T1000 (cell line): ENCODE measurements around the gene ING5.

Source experiments
- DNase-seq: peaks from one replicate; lab custom pipeline; 2025; ENCODE audit warnings: mixed read lengths; lab: John Stamatoyannopoulos, UW

Gene ING5

GRCh38 chr2:241776336-241777169 lies 74.7 kb downstream of the ING5 start, which contains the start of gene GAL3ST2:
TSS of gene GAL3ST2 (plus strand) at chr2:241776822. CDS start at chr2:241776956, 134 bp downstream.
- DNase-seq: no peak

DNA sequence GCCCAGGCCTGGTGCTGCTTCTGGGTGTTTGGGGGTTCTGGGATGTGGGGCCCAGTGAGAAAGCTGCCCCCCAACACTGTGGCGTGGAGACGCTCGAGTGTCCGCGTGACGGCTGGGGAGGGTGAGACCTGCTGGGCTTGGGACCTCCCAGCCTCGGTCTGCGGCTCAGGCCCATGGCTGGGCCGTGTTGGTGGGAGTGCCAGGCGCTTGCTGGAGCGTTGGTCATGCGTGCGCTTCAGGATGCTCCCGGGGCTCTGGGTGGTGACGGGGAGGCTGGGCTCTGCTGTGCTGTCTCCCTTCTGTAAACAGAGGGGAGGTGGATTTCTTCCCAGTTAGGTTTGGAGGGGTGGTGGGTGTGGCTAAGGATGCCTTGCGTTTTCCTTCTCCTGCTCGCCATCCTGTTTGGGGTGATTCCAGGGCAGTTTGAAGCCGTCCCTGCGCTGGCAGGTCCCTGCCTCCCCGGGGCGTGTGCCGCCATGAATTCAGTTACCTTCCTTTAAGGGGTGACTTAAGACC lies 75.4 kb downstream of the ING5 start:
- DNase-seq: no peak

DNA sequence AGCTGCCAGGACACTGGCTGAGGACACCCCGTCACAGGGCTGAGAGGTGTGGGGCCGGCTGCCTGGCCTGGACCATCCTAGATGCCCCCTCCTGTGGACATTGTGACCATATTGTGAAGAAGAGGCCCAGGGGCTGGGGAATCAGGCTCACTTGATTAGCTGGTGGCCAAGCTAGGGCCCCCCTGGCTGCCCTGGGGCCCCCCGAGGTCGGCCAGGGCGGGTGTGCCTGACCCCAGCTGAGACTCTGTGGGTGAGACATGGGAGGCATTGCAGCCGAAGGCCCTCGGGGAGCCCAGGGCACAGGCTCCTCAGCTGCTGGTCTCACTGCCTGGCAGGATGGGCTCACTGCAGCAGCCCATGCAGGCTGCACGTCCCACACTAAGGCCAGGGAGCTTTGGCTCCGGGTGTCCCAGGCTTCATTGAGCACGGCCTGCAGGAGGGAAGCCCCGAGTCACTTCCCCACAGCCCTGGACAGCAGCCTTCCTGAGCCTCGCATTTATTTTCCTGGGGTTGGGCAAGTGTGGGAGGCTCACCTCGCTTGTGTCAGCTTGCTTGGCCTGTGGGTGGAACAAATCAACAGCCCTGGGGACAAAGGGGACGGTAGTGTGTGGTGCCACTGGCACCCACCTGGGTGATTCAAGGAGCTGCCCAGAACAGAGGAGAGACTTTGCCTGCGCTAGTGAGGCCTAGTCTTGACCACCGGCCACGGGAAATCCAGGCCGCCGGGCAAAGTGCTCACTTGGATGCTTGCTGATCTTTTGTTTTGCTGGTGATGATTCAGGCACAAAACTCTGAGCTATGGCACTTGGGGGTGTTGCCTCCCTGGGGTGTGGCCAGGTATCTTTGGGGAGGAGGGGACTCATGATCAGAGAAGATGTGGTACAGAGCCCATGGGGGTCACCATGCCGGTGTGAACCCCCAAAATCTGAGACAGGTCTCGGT lies 76.1 kb downstream of the ING5 start:
- DNase-seq: no peak
